OCI-LY3 (cell line): ENCODE measurements around the gene FUT8.

Experiments used
- CTCF ChIP-seq: fragments of 200-600, 300-600 bp; sonication (generic); IDR thresholded peaks from 2 replicates; pipeline ENCODE4 v1.5.1; 2014; ENCODE audit warnings: antibody characterized with exemption, low read length, low read depth
- EZH2phosphoT487 ChIP-seq: fragments of 200-600 bp; shearing (Covaris generic); IDR thresholded peaks from 2 replicates; pipeline ENCODE4 v1.6.1; 2018; ENCODE audit warnings: antibody characterized with exemption, mixed run types, low read depth

DNA sequence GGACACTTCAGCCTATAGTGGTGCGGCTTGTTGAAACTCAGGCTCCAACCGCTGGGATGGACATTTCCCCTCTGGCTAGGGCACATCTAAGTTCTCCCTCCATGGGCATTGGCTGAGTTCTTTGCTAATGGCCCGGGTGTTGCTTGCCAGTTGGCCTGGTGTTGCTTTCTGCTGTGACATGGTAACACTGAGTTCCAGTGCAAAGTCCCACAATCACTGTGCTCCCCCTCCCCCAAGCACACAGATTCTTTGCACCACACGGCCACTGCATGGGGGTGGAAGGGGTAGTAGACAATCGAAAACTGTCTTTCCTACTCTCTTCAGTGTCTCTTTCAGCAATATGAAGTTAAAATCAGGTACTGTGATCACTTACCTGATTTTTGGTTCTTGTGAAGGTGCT is 308.2 kb downstream of the FUT8 start:
- no peak for TF ChIP-seq CTCF
- no peak for TF ChIP-seq EZH2phosphoT487
